NCI-H345 treated with DMSO at 0.1 percent for 48 hours (cell line): ENCODE results near the gene P2RX1.

ENCODE experiments used
- DNase-seq: peaks from one replicate; lab custom pipeline; 2025; ENCODE audit not compliant: unreplicated experiment; lab: John Stamatoyannopoulos, UW

The P2RX1 gene

DNA sequence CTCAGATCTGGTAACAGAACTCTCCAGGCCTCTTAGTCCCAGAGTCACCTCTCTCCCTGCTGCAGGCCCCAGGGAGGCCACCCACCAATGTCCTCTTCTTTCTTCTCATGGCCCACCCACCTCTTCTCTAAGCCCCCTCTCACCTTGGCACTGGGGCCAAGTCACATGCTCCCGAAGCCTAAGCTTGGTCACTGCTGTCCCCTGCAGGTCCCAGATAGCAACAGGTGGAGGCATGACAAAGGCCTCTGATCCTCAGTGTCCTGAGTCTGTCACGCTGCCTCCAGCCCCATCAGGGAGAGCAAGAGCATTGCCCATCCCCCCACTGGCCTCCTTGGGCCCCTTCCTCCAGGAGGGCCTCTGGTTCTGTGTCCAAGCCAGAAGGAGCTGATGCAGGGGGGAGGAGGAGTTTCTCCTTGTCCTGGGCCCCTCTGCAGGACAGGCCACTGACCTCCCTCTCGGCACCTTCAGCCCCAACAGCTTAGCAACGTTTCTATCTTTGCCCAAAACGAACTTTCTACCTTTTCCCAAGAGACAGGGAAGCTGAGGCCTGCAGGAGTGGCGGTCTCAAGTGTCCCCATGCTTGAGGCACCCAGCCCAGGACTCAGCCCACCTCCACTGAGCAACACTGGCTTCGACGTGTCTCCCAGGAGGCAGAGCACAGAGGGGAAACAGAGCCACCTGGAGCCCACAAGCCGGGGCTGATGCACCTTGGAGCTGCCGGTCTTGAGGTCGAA, 8.6 kb downstream of the P2RX1 start:
- DNase-seq: no peak

DNA sequence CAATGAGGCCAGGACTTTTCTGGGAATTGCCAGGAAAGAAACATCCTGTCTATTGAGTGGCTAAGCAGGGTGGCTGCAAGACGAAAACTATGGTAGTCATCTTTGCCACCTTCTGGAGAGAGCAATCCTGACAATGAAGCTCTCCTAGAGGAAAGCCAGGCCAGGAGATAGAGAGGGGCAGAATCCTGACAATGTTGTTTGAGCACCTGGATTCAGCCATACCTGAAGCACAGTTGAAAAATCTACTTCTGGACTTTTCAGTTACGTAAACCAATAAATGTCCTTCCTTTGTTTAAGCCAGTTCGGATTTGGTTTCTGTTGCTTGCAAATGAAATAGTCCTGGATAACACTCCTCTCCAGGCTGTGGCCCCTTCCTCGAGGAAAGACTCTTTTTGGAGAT, 9.4 kb downstream of the P2RX1 start:
- no peak for DNase-seq

DNA sequence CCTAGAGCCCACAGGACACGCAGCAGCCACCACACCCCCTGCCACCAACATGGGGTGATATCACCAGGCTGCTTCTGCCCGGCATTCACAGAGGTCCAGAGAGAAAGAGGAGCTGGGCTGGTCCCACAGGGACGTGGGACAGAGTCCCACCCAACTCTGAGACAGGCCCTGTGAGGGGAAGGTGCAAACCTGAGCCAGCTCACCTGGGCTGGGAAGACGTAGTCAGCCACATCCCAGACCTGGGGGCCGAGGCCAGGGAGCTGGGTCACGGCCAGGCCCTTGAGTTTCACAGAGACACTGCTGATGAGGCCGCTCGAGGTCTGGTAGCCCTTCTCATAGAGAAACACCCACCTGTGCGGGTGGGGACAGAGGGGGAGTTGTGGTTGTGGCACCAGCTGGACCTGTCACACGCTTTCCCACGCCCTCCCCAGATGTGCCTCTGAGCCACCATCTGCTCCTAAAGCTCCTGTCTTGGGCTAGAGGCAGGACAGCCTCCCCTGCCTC, 11.2 kb downstream of the P2RX1 start:
- DNase-seq: no peak

DNA sequence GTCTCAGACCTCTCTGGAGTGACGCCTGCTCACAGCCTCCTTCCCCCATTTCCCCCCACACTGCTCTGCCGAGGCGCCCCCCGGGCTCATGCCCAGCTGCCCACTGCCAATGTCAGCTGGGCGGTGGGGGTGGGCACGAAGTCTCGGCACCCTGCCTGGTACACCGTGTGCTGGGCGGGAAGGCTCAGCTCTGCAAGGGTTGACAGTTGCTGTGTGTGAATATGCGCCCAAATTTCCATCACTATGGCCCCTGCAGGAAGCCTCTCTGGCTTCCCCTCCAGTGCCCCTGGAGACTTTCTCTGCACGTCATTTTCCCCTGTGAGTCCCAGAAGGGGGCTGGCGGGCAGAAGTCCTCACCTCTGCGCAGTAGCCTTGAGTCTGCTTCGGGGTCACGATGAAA, 11.8 kb downstream of the P2RX1 start:
- DNase-seq: no peak

GRCh38 chr17:3903881-3904290, 12.4 kb downstream of the P2RX1 start:
- DNase-seq: no peak

GRCh38 chr17:3903051-3903825, 13.0 kb downstream of the P2RX1 start:
- DNase-seq: no peak

GRCh38 chr17:3900646-3901045, 15.6 kb downstream of the P2RX1 start:
- DNase-seq: no peak

- no peak for DNase-seq
These were observed 18.5 kb downstream of the P2RX1 start for GRCh38 chr17:3897731-3898130.

DNA sequence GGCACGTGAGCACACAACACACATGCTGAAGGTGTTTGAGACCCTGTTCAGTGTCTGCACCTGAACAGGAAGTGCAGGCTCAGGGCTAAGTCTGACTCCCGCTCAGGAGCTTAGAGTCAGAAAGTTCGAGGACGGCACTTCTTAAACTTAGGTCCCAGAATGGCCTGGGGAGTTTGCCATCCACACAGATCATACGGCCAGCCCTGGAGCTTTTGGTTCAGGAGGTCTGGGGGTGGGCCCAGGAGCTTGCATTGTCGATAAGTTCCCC, 19.4 kb downstream of the P2RX1 start:
- DNase-seq: no peak

GRCh38 chr17:3896108-3896967, 19.9 kb downstream of the P2RX1 start:
- no peak for DNase-seq

DNA sequence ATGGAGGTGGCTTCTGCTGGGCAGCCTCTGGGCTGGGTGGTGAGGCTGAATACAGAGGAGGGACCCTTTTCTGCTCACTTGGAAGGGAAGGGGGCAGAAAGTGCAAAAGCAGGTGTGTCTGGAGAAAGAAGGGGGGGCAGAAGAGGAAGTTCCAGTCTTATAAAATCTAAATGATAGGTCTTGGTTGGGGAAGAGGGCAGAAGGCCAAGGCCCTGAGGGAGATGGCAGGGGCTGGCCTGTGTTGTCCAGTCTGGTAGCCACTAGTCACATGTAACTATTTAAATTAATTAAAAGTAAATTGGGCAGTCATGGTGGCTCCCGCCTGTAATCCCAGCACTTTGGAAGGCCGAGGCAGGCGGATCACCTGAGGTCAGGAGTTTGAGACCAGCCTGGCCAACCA, 20.9 kb downstream of the P2RX1 start:
- DNase-seq: no peak

GRCh38 chr17:3894911-3895343, 21.3 kb downstream of the P2RX1 start:
- DNase-seq: no peak

- no peak for DNase-seq
These were observed 22.1 kb downstream of the P2RX1 start for GRCh38 chr17:3894188-3894587.

DNA sequence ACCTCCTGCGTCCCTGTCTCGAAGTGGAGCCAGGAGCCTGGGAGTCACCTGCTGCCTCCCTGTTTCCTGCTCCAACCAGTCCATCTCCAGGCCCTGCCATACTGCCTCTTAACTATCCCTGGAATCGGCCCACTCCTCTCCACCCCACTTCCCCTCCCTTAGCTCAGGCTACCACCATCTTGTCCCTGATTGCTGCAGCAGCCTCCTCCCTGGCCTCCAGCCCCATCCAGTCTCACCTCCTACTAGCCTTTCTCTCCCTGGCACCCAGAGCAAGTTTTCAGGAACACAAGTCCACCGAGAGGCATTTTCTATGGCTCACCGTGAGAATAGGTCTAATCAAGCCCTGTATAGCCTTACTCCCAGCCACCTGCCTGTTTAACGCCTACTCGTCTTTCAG, 22.5 kb downstream of the P2RX1 start:
- no peak for DNase-seq

DNA sequence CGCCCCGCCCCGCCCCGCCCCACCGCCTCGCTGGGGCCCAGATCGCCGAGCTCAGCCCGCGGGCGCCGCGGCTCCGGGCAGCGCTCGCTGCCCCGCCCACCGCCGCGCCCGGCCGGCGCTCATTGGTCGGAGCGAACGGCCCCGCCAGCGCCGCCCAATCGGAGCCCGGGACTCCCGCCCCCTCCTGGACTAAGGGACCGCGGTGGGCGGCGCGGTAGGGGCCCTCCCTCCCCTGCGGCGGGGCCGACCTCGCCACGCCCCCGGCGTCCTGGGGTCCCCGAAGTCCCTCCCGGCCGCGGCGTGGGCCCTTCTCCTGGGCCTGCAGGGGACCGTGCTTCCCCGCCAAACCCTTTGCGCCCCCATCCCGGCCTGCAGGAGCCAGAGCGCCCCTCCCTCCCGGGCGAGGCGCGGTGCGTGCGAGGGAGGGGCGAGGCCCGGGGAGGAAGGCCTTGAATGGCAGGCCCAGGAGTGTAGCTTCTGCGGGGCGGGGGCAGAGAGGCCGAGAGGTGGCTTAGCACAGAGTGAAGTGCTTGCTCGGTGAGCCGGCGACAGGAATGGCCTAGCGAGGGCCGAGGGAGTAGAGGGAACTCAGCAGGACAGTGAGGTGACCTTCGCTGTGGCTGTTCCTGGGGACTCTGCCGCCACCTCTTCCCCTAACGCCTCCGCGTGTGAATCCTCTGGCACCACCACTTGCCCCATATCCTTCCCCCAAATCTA, 23.1 kb downstream of the P2RX1 start, which contains the start of gene CAMKK1:
TSS of gene CAMKK1 (minus strand) at position 51 of the 717 bp plus-strand sequence. CDS start 7,366 bp downstream, outside the sequence.
- DNase-seq: peak; percentile 76

GRCh38 chr17:3892095-3892998, 23.9 kb downstream of the P2RX1 start:
- DNase-seq: no peak

GRCh38 chr17:3891626-3892094, 24.6 kb downstream of the P2RX1 start:
- DNase-seq: no peak

DNA sequence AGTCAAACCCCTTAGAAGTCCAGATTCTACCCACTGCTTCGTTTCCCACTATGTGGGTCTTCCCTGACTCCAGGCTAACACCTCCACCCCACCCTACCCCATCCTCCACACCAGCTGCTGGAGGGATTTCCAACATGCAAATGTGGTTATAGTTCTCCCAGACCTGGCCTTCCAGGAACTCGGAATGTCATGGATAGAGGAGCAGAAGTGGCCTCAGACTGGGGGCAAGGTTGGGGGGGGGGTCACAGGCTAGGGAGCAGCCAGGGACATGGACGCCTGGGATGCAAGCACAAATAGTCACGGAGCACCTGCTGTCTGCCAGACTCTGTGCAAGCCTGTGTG, 25.4 kb downstream of the P2RX1 start:
- DNase-seq: no peak

DNA sequence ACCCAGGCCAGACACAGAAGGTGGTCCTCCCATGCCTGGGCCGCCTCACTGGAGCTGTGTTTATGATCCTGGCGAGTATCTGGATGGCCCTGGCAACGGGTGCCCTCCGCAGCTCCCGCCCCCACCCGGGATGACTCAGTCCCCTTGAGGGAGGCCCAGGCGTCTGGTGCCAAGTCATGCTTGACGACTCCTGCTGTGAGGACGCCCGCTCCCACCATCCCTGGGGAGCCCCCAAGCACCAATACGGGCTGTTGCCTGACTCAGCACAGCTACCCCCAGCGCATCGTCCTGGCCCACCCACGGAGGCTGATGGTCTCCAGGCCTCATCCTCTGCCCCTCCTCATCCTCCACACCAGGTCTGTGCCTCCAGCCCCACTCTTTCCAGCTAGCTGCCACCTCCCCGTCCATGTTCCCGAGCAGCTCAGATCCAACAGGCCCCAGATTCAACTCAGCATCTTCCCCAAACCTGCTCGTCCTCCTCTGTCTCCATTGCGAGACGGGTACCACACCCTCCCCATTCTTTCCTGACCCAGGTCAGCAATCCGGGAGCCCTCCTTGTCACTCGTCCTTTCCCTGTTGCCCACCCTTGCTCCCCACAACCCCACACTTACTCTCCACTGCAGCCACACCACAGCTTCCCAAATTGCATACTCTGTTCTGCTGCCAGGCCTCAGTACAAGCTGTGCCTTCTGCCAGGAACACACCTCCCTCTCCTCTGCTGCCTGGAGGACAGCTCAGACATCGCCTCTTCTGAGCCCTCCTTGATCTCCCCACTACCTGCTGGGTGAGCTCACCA, 26.0 kb downstream of the P2RX1 start:
- no peak for DNase-seq
